HG03469 (cell line): Measurements from ENCODE around the gene SELPLG.
"Not testable (repeated sequence)": the region's sequence is repeated elsewhere in the genome, so short reads cannot be mapped to it uniquely, and the experiment has no call there.

ENCODE experiments used
- ATAC-seq: cut with Tn5 transposase; IDR thresholded peaks from one replicate; pipeline ENCODE4 v1.9.1; 2021; ENCODE audit warnings: mild to moderate bottlenecking, moderate library complexity, moderate number of reproducible peaks; ENCODE audit not compliant: unreplicated experiment

The SELPLG gene

GRCh38 chr12:108575199-108575912 is 58.3 kb downstream of the SELPLG start:
- ATAC-seq, result no peak

- ATAC-seq, result not testable (repeated sequence)
Measured at GRCh38 chr12:108574276-108574675, 59.4 kb downstream of the SELPLG start.

DNA sequence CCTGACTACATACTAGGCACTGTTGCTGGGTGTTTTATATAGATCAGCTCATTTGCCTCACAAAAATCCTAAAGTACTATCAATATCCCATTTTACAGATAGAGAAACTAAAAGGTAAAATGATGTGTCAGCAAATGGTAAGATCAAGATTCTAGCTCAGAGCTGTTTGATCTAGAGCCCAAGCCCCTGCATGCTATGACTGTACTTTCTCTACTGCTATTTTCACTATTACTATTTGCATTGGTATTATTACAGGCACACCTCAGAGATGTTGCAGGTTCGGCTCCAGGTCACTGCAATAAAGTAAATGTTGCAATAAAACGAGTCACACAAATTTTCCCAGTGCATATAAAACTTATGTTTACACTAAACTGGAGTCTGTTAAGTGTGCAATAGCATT is 60.4 kb downstream of the SELPLG start:
- no peak for ATAC-seq

DNA sequence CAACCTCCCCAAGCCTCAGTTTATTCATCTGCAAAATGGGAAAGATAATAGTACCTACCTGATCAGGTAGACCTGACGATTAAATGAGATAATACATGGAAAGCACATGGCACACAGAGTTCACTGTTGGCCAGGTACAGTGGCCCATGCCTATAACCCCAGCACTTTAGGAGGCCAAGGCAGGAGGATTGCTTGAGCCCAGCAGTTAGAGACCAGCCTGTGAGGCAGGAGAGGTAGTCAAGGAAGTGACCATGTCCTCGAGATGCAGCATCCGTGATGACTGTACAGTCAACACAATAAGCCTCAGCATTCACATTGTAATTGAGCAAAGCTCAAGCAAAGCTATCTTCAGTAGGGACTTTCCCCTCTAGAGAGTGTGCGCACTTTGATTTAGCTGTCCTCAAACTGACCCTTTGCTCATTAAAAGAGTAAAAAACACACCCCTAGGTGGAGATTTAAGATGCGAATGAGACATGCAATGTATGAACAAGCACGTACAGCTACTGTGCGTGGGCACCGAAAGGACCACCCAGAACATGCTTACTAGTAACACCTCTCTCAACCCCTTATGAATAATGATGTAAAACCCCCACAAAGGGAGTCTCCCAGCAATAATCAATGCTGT is 61.4 kb downstream of the SELPLG start:
- no peak for ATAC-seq
